Muscle layer of duodenum (tissue), 2 donors: ENCODE data around the gene KIF6.
"Not testable (repeated sequence)": the region's sequence is repeated elsewhere in the genome, so short reads cannot be mapped to it uniquely, and the experiment has no call there.

Source experiments
- H3K27ac ChIP-seq: one replicate; pipeline ENCODE4 v1.7.0; 2013; ENCODE audit warnings: mild to moderate bottlenecking, low read length
- H3K27me3 ChIP-seq: one replicate; pipeline ENCODE4 v1.7.0; 2013; ENCODE audit warnings: low read depth, mild to moderate bottlenecking, control low read depth, low read length
- H3K36me3 ChIP-seq, 2 donors: one replicate each; pipeline ENCODE4 v1.7.0; 2013; ENCODE audit warnings: low read length in 2 of 2, control low read depth in 1 of 2, mild to moderate bottlenecking in 1 of 2; ENCODE audit not compliant: insufficient read depth in 2 of 2, control insufficient read depth in 1 of 2
- H3K4me1 ChIP-seq, 2 donors: one replicate each; pipeline ENCODE4 v1.7.0; 2013; ENCODE audit warnings: low read length in 2 of 2, mild to moderate bottlenecking in 2 of 2, control low read depth in 1 of 2, moderate library complexity in 1 of 2; ENCODE audit not compliant: insufficient read depth in 2 of 2, control insufficient read depth in 1 of 2
- H3K4me3 ChIP-seq, 2 donors: one replicate each; pipeline ENCODE4 v1.7.0; 2013; ENCODE audit warnings: low read length in 2 of 2, low read depth in 1 of 2, mild to moderate bottlenecking in 1 of 2
- H3K9me3 ChIP-seq, 2 donors: one replicate each; pipeline ENCODE4 v1.7.0; 2013; ENCODE audit warnings: low read length in 2 of 2, control low read depth in 1 of 2, mild to moderate bottlenecking in 1 of 2; ENCODE audit not compliant: control insufficient read depth in 1 of 2
- donor health status: healthy.

KIF6 gene

DNA sequence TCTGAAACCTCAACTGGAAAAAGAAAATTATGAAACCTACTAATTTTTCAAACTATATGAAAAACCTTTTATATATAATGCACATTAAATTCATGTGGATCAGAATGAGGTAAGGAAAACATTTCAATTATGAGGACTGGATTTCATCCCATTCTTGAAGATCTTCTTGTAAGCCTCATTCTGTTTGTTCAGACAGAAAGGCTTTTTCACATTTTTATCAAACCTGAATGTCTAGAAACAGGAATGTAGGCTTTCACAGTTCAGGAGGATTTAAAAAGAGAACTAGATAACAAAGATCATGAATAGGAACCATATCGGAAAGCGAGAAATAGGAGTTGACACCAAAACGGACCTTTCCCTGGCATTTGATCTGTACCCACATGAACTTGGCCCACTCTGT, 210.2 kb downstream of the KIF6 start:
- no peak overlapping the region for H3K4me3 ChIP-seq
- H3K4me1 ChIP-seq, result peaks cover 0 to 7% of the 10 kb centered on the region in 2 donors
- peaks cover 0 to 3% of the 10 kb centered on the region in 2 donors for H3K9me3 ChIP-seq
- no peaks in the 10 kb centered on the region for H3K27me3 ChIP-seq
- no peaks in the 10 kb centered on the region for H3K36me3 ChIP-seq
- no peak overlapping the region for H3K27ac ChIP-seq

DNA sequence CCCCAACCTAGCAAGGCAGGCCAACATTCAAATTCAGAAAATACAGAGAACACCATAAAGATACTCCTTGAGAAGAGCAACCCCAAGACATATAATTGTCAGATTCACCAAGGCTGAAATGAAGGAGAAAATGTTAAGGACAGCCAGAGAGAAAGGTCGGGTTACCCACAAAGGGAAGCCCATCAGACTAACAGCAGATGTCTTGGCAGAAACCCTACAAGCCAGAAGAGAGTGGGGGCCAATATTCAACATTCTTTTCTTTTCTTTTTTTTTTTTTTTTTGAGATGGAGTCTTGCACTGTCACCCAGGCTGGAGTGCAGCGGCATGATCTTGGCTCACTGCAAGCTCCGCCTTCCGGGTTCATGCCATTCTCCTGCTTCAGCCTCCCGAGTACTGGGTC, 215.4 kb downstream of the KIF6 start:
- H3K36me3 ChIP-seq, H3K4me1 ChIP-seq, H3K27ac ChIP-seq, H3K9me3 ChIP-seq, H3K27me3 ChIP-seq, H3K4me3 ChIP-seq: not testable (repeated sequence)

DNA sequence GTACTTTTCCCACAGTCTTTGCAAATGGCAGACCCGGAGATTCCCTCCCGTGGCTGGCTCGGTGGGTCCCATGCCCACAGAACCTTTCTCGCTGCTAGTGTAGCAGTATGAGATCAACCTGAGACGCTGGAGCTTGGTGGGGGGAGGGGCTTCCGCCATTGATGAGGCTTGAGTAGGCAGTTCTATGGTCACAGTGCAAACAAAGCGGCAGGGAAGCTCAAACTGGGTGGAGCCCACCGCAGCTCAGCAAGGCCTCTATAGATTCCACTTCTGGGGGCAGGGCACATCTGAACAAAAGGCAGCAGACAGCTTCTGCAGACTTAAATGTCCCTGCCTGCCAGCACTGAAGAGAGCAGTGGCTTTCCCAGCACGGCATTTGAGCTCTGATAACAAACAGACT, 216.7 kb downstream of the KIF6 start:
- no peaks in the 10 kb centered on the region for H3K4me1 ChIP-seq
- no peak overlapping the region for H3K27ac ChIP-seq
- no peaks in the 10 kb centered on the region for H3K27me3 ChIP-seq
- no peaks in the 10 kb centered on the region for H3K36me3 ChIP-seq
- H3K4me3 ChIP-seq, result no peak overlapping the region
- H3K9me3 ChIP-seq, result peaks cover 0 to 3% of the 10 kb centered on the region in 2 donors

DNA sequence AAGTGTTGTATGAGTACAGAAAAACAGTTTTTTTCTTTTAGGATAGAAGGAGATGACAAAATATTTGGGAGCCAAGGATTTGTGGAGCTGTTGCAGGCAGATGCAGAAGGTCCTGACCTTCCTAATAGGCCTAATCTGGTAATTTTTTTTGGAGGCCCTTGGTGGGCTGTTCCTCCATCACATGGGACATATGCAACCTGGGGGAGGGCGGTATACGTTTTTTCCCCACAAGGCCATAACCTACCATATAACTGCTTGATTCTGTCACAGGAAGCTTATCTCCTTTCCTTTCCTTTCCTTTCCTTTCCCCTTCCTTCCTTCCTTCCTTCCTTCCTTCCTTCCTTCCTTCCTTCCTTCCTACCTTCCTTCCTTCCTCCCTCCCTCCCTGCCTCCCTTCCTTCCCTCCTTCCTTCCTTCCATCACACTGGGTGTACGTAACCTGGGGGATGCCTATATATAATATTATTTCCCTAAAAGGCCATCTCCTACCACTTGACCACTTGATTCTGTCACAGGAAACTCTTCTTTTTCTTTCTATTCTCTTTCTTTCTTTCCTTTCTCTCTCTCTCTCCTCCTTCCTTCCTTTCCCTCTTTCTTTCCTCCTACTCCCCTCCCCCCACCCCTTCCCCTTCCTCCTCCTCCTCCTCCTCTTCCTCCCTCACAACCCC, 217.7 kb downstream of the KIF6 start:
- no peaks in the 10 kb centered on the region for H3K27me3 ChIP-seq
- no peaks in the 10 kb centered on the region for H3K4me1 ChIP-seq
- no peak overlapping the region for H3K27ac ChIP-seq
- no peaks in the 10 kb centered on the region for H3K36me3 ChIP-seq
- H3K9me3 ChIP-seq, result peaks cover 0 to 5% of the 10 kb centered on the region in 2 donors
- H3K4me3 ChIP-seq, result no peak overlapping the region

DNA sequence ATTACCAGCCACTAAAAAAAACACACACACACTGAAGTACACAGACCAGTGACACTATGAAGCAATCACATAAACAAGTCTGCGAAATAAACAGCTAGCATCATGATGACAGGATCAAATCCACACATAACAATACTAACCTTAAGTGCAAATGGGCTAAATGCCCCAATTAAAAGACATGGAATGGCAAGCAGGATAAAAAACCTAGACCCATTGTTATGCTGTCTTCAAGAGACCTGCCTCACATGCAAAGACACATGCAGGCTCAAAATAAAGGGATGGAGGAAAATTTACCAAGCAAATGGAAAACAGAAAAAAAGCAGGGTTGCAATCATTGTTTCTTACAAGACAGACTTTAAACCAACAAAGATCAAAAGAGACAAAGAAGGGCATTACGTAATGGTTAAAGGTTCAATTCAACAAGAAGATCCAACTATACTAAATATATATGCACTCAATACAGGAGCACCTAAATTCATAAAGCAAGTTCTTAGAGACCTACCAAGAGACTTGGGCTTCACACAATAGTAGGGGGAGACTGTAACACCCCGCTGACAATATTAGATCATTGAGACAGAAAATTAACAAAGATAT, 222.7 kb downstream of the KIF6 start:
- H3K9me3 ChIP-seq, H3K4me1 ChIP-seq, H3K27me3 ChIP-seq, H3K36me3 ChIP-seq, H3K4me3 ChIP-seq, H3K27ac ChIP-seq: not testable (repeated sequence)

DNA sequence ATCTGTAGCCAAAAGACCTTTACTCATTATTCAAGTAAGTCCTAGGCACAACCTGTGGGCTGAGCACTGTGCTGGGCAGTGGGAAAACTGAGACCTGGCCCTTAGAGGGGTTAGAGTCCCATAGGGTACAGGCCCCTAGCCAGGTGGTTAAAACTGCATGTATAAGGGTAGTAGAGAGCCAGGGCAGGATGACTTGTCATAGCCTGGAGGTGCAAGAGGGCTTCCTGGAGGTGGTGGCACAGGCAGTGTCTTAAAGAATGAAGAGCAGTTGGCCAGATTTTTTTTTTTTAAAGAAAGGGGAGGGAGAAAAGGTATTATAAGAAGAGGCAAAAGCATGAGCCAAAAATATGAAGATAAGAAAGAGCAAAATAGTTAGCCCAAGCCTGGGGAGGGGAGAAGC, 226.2 kb downstream of the KIF6 start:
- Histone ChIP-seq H3K9me3 (peaks cover 0 to 6% of the 10 kb centered on the region in 2 donors), H3K4me3 (no peak overlapping the region), H3K27ac (no peak overlapping the region), H3K36me3 (no peaks in the 10 kb centered on the region), H3K4me1 (peaks cover 0 to 6% of the 10 kb centered on the region in 2 donors), H3K27me3 (no peaks in the 10 kb centered on the region)

DNA sequence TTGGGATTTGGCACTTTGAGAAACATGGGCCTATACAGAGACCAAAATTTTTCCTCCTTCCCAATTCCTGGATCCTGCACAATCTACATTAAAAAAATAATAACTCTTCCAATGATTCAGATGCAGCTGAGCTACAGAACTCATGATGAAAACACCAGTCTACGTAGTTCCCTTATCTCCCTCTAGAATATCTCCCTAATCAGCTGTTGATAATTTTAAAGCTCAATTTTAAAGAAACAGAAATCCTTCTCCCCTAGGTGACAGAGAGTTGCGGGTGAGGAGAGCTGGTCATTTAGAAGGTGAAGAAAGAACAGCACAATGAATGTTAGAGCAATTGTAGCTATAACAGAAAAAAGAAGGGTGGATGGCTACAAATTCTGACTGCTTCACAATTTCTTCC, 227.1 kb downstream of the KIF6 start:
- Histone ChIP-seq H3K27me3 (no peaks in the 10 kb centered on the region), H3K4me1 (peaks cover 0 to 13% of the 10 kb centered on the region in 2 donors), H3K27ac (no peak overlapping the region), H3K36me3 (no peaks in the 10 kb centered on the region), H3K4me3 (no peak overlapping the region), H3K9me3 (peaks cover 0 to 6% of the 10 kb centered on the region in 2 donors)

DNA sequence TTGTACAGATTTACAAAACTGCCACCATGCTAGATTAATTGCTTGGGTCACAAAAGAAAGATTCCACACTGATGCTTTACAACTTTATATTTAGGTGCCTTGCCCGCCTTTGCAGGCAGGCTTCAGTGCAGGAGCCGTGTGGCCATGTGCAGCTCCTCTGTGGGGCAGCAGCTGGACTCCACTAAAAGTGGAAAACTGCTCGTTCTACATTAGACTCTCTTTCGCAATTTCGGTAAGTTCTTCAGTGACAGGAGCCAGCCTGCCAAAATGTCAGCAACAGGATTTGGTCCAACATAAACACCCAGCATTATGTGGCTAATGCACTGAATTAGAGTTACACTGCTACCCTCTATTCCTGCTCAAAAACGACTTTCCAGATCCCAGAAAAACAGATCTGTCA, 228.3 kb downstream of the KIF6 start:
- no peaks in the 10 kb centered on the region for H3K27me3 ChIP-seq
- no peaks in the 10 kb centered on the region for H3K36me3 ChIP-seq
- H3K4me3 ChIP-seq, result no peak overlapping the region
- no peak overlapping the region for H3K27ac ChIP-seq
- H3K9me3 ChIP-seq, result no peaks in the 10 kb centered on the region
- H3K4me1 ChIP-seq, result peaks cover 0 to 16% of the 10 kb centered on the region in 2 donors

DNA sequence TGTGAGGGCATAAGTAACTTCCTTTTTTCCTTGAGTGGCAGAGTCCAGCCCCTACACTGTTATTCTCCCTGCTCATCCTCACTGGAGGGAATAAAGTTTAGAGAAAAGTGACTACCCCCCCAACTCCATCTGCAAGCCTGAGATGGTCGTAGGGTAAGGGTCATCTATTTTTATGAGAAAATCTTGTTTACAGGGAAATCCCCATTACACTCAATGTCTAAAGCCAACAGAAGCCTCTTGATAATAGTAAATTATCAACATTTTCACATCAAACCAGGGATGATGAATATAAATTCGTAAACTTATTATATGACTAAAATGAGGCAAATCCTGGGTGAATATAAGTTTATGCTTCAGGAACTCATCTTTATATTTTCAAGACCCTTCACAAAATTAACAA, 228.8 kb downstream of the KIF6 start:
- Histone ChIP-seq H3K36me3 (no peaks in the 10 kb centered on the region), H3K27me3 (no peaks in the 10 kb centered on the region), H3K9me3 (no peaks in the 10 kb centered on the region), H3K4me3 (no peak overlapping the region), H3K4me1 (peaks cover 0 to 16% of the 10 kb centered on the region in 2 donors), H3K27ac (no peak overlapping the region)

DNA sequence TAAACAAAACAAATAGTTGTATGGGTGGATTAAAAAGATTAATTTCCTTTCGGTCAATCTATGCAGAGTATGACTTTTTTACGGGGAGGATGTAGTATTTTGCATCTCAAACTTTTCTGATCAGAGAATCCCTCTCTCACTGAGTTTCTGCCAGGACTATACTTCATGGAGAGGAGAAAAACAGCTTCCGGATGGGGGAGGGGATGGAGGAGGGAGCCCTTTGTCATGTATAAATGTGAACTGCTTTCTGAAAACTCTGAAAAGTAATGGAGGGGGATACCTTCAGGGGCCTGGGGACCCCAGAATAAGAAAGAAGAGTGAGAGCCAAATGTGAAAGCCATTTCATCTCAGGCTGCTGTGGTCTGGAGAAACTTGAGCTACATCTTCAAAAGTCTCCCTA, 229.6 kb downstream of the KIF6 start:
- H3K9me3 ChIP-seq, result no peaks in the 10 kb centered on the region
- H3K27ac ChIP-seq, result no peak overlapping the region
- H3K36me3 ChIP-seq, result no peaks in the 10 kb centered on the region
- no peaks in the 10 kb centered on the region for H3K27me3 ChIP-seq
- H3K4me1 ChIP-seq, result peaks cover 0 to 16% of the 10 kb centered on the region in 2 donors
- H3K4me3 ChIP-seq, result no peak overlapping the region

DNA sequence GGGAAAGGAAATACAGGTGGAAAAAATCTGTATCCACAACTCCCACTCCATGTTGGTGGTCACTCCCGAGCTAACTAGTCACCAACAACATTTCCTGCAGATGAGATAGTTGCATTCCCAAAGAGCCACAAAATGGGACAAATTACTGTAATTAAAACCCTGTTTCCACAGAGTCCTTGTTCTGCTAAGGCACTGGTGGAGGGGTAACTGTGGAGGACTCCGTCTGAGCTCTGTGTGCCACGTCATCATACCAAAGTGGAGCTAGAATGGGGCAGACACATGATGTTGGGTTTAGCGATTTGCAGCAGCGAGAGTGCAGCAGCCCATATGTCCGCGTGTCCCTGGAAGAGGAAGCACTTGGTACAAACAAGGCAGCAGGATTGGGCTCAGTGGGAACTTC, 230.2 kb downstream of the KIF6 start:
- Histone ChIP-seq H3K4me3 (no peak overlapping the region), H3K27me3 (no peaks in the 10 kb centered on the region), H3K4me1 (peaks cover 0 to 16% of the 10 kb centered on the region in 2 donors), H3K9me3 (no peaks in the 10 kb centered on the region), H3K27ac (no peak overlapping the region), H3K36me3 (no peaks in the 10 kb centered on the region)

DNA sequence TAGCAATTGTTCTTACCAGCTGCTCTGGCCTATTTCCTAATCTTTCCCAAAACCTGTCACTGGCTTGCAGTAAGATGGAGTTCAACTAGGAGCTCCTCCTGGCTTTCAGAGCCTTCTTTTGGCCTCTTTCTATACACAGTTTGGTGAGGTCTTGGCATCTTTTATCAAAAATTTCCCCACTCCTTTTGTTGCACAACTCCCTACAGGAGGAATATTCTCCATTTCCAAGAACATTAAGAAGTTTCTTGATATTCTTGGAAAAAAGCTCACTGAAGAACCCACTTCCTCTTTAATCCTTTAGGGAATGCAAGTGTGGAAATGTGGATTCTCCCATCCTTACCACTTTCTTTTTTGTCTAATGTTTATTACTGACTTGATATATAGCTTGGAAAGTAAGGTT, 231.4 kb downstream of the KIF6 start:
- H3K9me3 ChIP-seq, result no peaks in the 10 kb centered on the region
- no peak overlapping the region for H3K27ac ChIP-seq
- peaks cover 0 to 16% of the 10 kb centered on the region in 2 donors for H3K4me1 ChIP-seq
- H3K27me3 ChIP-seq, result no peaks in the 10 kb centered on the region
- H3K4me3 ChIP-seq, result no peak overlapping the region
- no peaks in the 10 kb centered on the region for H3K36me3 ChIP-seq
